ENCODE data around the gene RAB3C.

DNA sequence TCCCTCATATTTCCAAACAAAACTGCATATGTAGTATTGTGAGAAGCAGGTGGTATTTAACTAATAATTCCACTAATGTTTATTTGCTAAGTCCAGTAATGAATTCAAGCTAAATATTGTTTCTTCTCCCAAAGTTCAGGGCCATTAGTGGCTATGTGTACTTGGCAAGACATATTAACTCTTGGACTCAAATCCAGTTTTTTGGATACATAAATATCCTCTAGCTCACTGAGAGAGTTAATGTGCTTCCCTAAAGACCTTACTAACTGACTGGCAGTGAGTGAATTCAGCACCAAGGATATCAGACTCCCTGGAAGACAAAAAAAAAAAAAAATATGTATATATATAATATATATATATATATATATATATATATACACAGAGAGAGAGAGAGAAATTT lies 214.1 kb downstream of the RAB3C start:
- TF ChIP-seq, protein P1, sequence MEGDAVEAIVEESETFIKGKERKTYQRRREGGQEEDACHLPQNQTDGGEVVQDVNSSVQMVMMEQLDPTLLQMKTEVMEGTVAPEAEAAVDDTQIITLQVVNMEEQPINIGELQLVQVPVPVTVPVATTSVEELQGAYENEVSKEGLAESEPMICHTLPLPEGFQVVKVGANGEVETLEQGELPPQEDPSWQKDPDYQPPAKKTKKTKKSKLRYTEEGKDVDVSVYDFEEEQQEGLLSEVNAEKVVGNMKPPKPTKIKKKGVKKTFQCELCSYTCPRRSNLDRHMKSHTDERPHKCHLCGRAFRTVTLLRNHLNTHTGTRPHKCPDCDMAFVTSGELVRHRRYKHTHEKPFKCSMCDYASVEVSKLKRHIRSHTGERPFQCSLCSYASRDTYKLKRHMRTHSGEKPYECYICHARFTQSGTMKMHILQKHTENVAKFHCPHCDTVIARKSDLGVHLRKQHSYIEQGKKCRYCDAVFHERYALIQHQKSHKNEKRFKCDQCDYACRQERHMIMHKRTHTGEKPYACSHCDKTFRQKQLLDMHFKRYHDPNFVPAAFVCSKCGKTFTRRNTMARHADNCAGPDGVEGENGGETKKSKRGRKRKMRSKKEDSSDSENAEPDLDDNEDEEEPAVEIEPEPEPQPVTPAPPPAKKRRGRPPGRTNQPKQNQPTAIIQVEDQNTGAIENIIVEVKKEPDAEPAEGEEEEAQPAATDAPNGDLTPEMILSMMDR (conservative IDR thresholded peaks at IDR 0.05; ENCODE audit: low read length): no peak
- no peak for TF ChIP-seq EZH2phosphoT487 (IDR thresholded peaks at IDR 0.05; ENCODE audit: borderline replicate concordance)
